ENCODE results near the gene KIAA0408. TPM values are rescaled to one million over a fixed set of nuclear protein-coding genes. Genes with fewer than 3 reads are reported as not detected.

KIAA0408 gene
- polyA plus RNA-seq, 1 of the 3 experiments (the other 2 are of a cell fraction), result 4.0 TPM

DNA sequence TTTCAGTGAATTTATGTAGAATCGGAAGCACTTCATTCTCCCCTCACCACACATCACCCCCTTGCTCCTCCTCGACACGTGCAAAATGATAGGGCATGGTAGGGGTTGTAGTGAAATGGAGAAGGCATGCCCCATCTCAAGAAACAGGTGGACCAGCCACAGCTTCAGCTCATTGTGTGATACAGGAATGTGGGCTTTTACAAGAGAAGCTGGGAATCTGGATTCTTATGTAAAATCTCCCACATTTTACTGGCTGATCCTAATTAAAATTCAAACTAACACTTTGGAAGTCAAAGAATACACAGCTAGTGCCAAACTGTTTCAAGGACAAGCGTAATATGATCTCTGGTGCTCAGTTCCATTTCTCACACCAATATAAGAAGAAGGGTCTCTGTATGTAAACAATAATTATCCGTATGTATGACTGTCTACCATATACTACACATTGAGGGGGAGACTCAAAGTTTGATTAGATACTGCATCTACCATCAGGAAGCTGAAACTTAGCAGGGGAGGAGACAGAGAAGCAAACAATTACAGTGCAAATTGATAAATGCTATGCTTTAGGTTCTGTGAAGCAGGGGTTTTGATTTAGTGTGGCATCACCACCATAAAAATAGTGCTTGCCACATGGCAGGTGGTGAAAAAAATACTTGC is 24.3 kb upstream of the KIAA0408 start:
- H3K79me2 ChIP-seq (ENCODE audit: insufficient read depth), result no peaks in the 10 kb centered on the region
- no peak overlapping the region for H3K9ac ChIP-seq
- no peaks in the 10 kb centered on the region for H3K27me3 ChIP-seq (ENCODE audit: insufficient read depth)
- peaks cover 0 to 13% of the 10 kb centered on the region in 2 experiments; a peak in 1 of 4 replicates for H3K4me1 ChIP-seq (ENCODE audit: control insufficient read depth in 1 of 2, insufficient read depth in 2 of 2, low read depth in 1 of 2, low read length in 1 of 2)
- H3K4me3 ChIP-seq (ENCODE audit: low read depth in 2 of 2, low read length in 1 of 2), result peak overlapping the region in 1 of 2 experiments; percentile 21; a peak in 1 of 4 replicates
- ChIA-PET POLR2A (no interaction called here), CTCF (interaction anchor here (0.6 to 5.0 kb wide), 5 partner anchors 19 to 62 kb away, joined by 3 to 26 read pairs (median 8); no protein-coding TSS in a partner anchor)
- no peak for DNase-seq
- H3F3A ChIP-seq (replicated peaks; ENCODE audit: insufficient read depth), result peaks cover 24% of the 10 kb centered on the region
- H3K9me3 ChIP-seq, result no peaks in the 10 kb centered on the region
- TF ChIP-seq MEF2A (IDR thresholded peaks at IDR 0.05; ENCODE audit: borderline replicate concordance, low read depth) (no peak), FOXM1 (IDR thresholded peaks at IDR 0.05; ENCODE audit: low read depth) (no peak), TEAD4 (IDR thresholded peaks at IDR 0.05; ENCODE audit: borderline replicate concordance, insufficient read depth) (no peak), MXI1 (IDR thresholded peaks at IDR 0.05; ENCODE audit: low read depth, low read length) (no peak), USF1 (IDR thresholded peaks at IDR 0.05; ENCODE audit: borderline replicate concordance, low read depth) (no peak), SMC3 (IDR thresholded peaks at IDR 0.05; ENCODE audit: low read depth, low read length) (no peak), NFIC (IDR thresholded peaks at IDR 0.05; ENCODE audit: borderline replicate concordance) (no peak)
- TF ChIP-seq, protein P1, sequence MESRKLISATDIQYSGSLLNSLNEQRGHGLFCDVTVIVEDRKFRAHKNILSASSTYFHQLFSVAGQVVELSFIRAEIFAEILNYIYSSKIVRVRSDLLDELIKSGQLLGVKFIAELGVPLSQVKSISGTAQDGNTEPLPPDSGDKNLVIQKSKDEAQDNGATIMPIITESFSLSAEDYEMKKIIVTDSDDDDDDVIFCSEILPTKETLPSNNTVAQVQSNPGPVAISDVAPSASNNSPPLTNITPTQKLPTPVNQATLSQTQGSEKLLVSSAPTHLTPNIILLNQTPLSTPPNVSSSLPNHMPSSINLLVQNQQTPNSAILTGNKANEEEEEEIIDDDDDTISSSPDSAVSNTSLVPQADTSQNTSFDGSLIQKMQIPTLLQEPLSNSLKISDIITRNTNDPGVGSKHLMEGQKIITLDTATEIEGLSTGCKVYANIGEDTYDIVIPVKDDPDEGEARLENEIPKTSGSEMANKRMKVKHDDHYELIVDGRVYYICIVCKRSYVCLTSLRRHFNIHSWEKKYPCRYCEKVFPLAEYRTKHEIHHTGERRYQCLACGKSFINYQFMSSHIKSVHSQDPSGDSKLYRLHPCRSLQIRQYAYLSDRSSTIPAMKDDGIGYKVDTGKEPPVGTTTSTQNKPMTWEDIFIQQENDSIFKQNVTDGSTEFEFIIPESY (IDR thresholded peaks at IDR 0.05; ENCODE audit: borderline replicate concordance, low read depth), result no peak
- TF ChIP-seq, protein P2, sequence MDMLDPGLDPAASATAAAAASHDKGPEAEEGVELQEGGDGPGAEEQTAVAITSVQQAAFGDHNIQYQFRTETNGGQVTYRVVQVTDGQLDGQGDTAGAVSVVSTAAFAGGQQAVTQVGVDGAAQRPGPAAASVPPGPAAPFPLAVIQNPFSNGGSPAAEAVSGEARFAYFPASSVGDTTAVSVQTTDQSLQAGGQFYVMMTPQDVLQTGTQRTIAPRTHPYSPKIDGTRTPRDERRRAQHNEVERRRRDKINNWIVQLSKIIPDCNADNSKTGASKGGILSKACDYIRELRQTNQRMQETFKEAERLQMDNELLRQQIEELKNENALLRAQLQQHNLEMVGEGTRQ (IDR thresholded peaks at IDR 0.05; ENCODE audit: borderline replicate concordance, low read depth, low read length), result no peak
- H3K4me2 ChIP-seq, result peak overlapping the region; percentile 22; the same call in 1 of the 2 replicates
- H3K36me3 ChIP-seq (replicated peaks in 1 of 2; ENCODE audit: control insufficient read depth in 1 of 2, insufficient read depth in 2 of 2, low read length in 1 of 2), result peaks cover 5 to 31% of the 10 kb centered on the region in 2 experiments
- peak overlapping the region in 1 of 2 experiments; percentile 66; a peak in 1 of 4 replicates for H3K27ac ChIP-seq (ENCODE audit: low read depth in 2 of 2, low read length in 1 of 2)
- 95% methylated on average over 5 of the region's 5 CpGs for WGBS (ENCODE audit: low lambda C conversion rate)
- no peak overlapping the region for H2AFZ ChIP-seq (ENCODE audit: low read depth)
- no peaks in the 10 kb centered on the region for H3K9me2 ChIP-seq
- H4K20me1 ChIP-seq (ENCODE audit: insufficient read depth), result no peaks in the 10 kb centered on the region

- Histone ChIP-seq H3K9ac (no peak overlapping the region), H4K20me1 (ENCODE audit: insufficient read depth) (no peaks in the 10 kb centered on the region), H2AFZ (ENCODE audit: low read depth) (no peak overlapping the region), H3K79me2 (ENCODE audit: insufficient read depth) (no peaks in the 10 kb centered on the region), H3K36me3 (replicated peaks in 1 of 2; ENCODE audit: control insufficient read depth in 1 of 2, insufficient read depth in 2 of 2, low read length in 1 of 2) (peaks cover 11 to 41% of the 10 kb centered on the region in 2 experiments), H3K4me3 (ENCODE audit: low read depth in 2 of 2, low read length in 1 of 2) (no peak overlapping the region), H3F3A (replicated peaks; ENCODE audit: insufficient read depth) (peaks cover 24% of the 10 kb centered on the region), H3K9me2 (no peaks in the 10 kb centered on the region), H3K27ac (ENCODE audit: low read depth in 2 of 2, low read length in 1 of 2) (peak overlapping the region in 1 of 2 experiments; percentile 27; a peak in 2 of 4 replicates), H3K27me3 (ENCODE audit: insufficient read depth) (no peaks in the 10 kb centered on the region), H3K9me3 (no peaks in the 10 kb centered on the region), H3K4me2 (no peak overlapping the region), H3K4me1 (ENCODE audit: control insufficient read depth in 1 of 2, insufficient read depth in 2 of 2, low read depth in 1 of 2, low read length in 1 of 2) (peaks cover 0 to 13% of the 10 kb centered on the region in 2 experiments; a peak in 1 of 4 replicates)
- TF ChIP-seq, protein P1 (IDR thresholded peaks at IDR 0.05; ENCODE audit: borderline replicate concordance, low read depth), result no peak
- TF ChIP-seq USF1 (IDR thresholded peaks at IDR 0.05; ENCODE audit: borderline replicate concordance, low read depth), result no peak
- TF ChIP-seq NFIC (IDR thresholded peaks at IDR 0.05; ENCODE audit: borderline replicate concordance), result no peak
- no peak for TF ChIP-seq ELF1 (IDR thresholded peaks at IDR 0.05)
- TF ChIP-seq MEF2A (IDR thresholded peaks at IDR 0.05; ENCODE audit: borderline replicate concordance, low read depth), result no peak
- TF ChIP-seq GATA2 (CRISPR knock-in tag; IDR thresholded peaks at IDR 0.05), result no peak
- TF ChIP-seq SMC3 (IDR thresholded peaks at IDR 0.05; ENCODE audit: low read depth, low read length), result no peak
- no peak for TF ChIP-seq FOXJ3 (CRISPR knock-in tag; IDR thresholded peaks at IDR 0.05)
- no peak for TF ChIP-seq SIN3A (IDR thresholded peaks at IDR 0.05; ENCODE audit: borderline replicate concordance, low read depth, low read length)
- TF ChIP-seq RXRA (IDR thresholded peaks at IDR 0.05; ENCODE audit: borderline replicate concordance, low read depth), result no peak
- no peak for TF ChIP-seq FOSL2 (IDR thresholded peaks at IDR 0.05; ENCODE audit: borderline replicate concordance, low read depth)
- TF ChIP-seq FOXM1 (IDR thresholded peaks at IDR 0.05; ENCODE audit: low read depth), result no peak
- TF ChIP-seq EP300 (IDR thresholded peaks at IDR 0.05; ENCODE audit: borderline replicate concordance in 1 of 2, low read depth in 1 of 2, low read length in 1 of 2), result no peak
- TF ChIP-seq TEAD4 (IDR thresholded peaks at IDR 0.05; ENCODE audit: borderline replicate concordance, insufficient read depth), result no peak
- CTCF ChIA-PET, result interaction anchor here (2.6 to 5.0 kb wide), 2 partner anchors 34 to 56 kb away, joined by 8 to 26 read pairs; no protein-coding TSS in a partner anchor
- DNase-seq, result no peak
- POLR2A ChIA-PET, result no interaction called here
- WGBS (ENCODE audit: low lambda C conversion rate), result 93% methylated on average over 2 of the region's 2 CpGs
Measured at GRCh38 chr6:127482325-127482724, 23.1 kb upstream of the KIAA0408 start.

Data from SK-N-SH (cell line).